K562 (cell line): ENCODE data around the gene GRAMD4. TPM values are rescaled to one million over a fixed set of nuclear protein-coding genes. Genes with fewer than 3 reads are reported as not detected.

Source experiments
- DIDO1 ChIP-seq: fragments of 450-650 bp; IDR thresholded peaks from 2 replicates; pipeline ENCODE4 v1.6.1; 2016; ENCODE audit warnings: low read depth, missing biosample characterization, missing genetic modification characterization
- EGR1 ChIP-seq: fragments of 450-650 bp; conservative IDR thresholded peaks from 2 replicates; pipeline ENCODE4 v1.6.1; 2017; ENCODE audit warnings: mild to moderate bottlenecking
- ERF ChIP-seq: fragments of 450-650 bp; formaldehyde crosslinking; IDR thresholded peaks from 2 replicates; pipeline ENCODE4 v1.4.0; 2020; ENCODE audit warnings: mild to moderate bottlenecking, mixed read lengths
- FIP1L1 ChIP-seq: fragments of 200-400 bp; formaldehyde crosslinking; IDR thresholded peaks from 2 replicates; pipeline ENCODE4 v1.6.1; 2018; ENCODE audit warnings: mild to moderate bottlenecking, low read depth, low read length; ENCODE audit not compliant: poor library complexity, severe bottlenecking
- IRF2 ChIP-seq: sonication (generic); formaldehyde crosslinking; IDR thresholded peaks from 2 replicates; pipeline ENCODE4 v1.8.1; 2022; ENCODE audit warnings: mild to moderate bottlenecking, missing genetic modification reagents
- JUN ChIP-seq, 2 experiments: sonication (generic) in 1 of 2; formaldehyde crosslinking in 1 of 2; IDR thresholded peaks; 2 replicates each; pipeline versions ENCODE4 v1.6.1 to v1.8.0; 2012 to 2022; ENCODE audit warnings: borderline replicate concordance in 2 of 2, mild to moderate bottlenecking in 2 of 2, improper control_type of control experiment in 1 of 2, low read depth in 1 of 2, low read length in 1 of 2, missing genetic modification reagents in 1 of 2
- KDM2B ChIP-seq: fragments of 250-450 bp; sonication (Bioruptor Pico); IDR thresholded peaks from 2 replicates; pipeline ENCODE4 v1.8.0; 2021; ENCODE audit warnings: mild to moderate bottlenecking, moderate library complexity
- LCOR ChIP-seq: sonication (generic); formaldehyde crosslinking; IDR thresholded peaks from 2 replicates; pipeline ENCODE4 v1.8.0; 2022; ENCODE audit warnings: mild to moderate bottlenecking, missing genetic modification reagents
- PCBP2 ChIP-seq: fragments of 200-400 bp; formaldehyde crosslinking; IDR thresholded peaks from 2 replicates; pipeline ENCODE4 v1.6.1; 2018; ENCODE audit warnings: low read length, low read depth, mild to moderate bottlenecking, moderate library complexity; ENCODE audit not compliant: poor library complexity, severe bottlenecking
- PHF8 ChIP-seq: fragments of 200-600 bp; sonication (generic); IDR thresholded peaks from 2 replicates; pipeline ENCODE4 v1.6.1; 2012; ENCODE audit warnings: mixed run types, mild to moderate bottlenecking, inconsistent platforms, low read length, moderate library complexity, borderline replicate concordance
- POLR2AphosphoS5 ChIP-seq: IDR thresholded peaks from 2 replicates; pipeline ENCODE4 v1.6.1; 2011; ENCODE audit warnings: mild to moderate bottlenecking, low read depth, low read length, moderate library complexity; ENCODE audit not compliant: control insufficient read depth, insufficient read depth
- RAD51 ChIP-seq: fragments of 450-650 bp; IDR thresholded peaks from 2 replicates; pipeline ENCODE4 v1.7.1; 2016; ENCODE audit warnings: low read depth, mild to moderate bottlenecking, borderline replicate concordance
- TAF9B ChIP-seq: fragments of 450-650 bp; IDR thresholded peaks from 2 replicates; pipeline ENCODE4 v1.6.1; 2018; ENCODE audit warnings: mild to moderate bottlenecking; ENCODE audit not compliant: partially characterized antibody
- TBL1XR1 ChIP-seq, 2 experiments: IDR thresholded peaks; 2 replicates each; pipeline ENCODE4 v1.6.1; 2012; ENCODE audit warnings: improper control_type of control experiment in 2 of 2, low read length in 2 of 2, mild to moderate bottlenecking in 1 of 2
- WHSC1 ChIP-seq: IDR thresholded peaks from one replicate; pipeline ENCODE4 v1.6.1; 2012; ENCODE audit warnings: low read length, control low read depth, inconsistent platforms
- YY1 ChIP-seq, 3 experiments: IDR thresholded peaks; 2 replicates each; pipeline ENCODE4 v1.6.1; 2011; ENCODE audit warnings: low read length in 2 of 3, mild to moderate bottlenecking in 2 of 3, moderate library complexity in 2 of 3, borderline replicate concordance in 1 of 3, control low read depth in 1 of 3, low read depth in 1 of 3; ENCODE audit not compliant: insufficient read depth in 3 of 3, insufficient replicate concordance in 2 of 3, control insufficient read depth in 1 of 3, insufficient read length in 1 of 3; ENCODE audit errors: extremely low read depth in 1 of 3
- ZZZ3 ChIP-seq: fragments of 450-650 bp; IDR thresholded peaks from 2 replicates; pipeline ENCODE4 v1.6.1; 2016; ENCODE audit warnings: antibody characterized with exemption, mild to moderate bottlenecking, moderate library complexity
- polyA plus RNA-seq, 8 experiments: library from polyadenylated mRNA; depleted of rRNA in 4 of 8; stranded (reverse) in 5 of 8; unstranded in 3 of 8; fragments of >200 nt; fragmentation: Nextera tagmentation in 2 of 8; fragmentation: Illumina TruSeq in 1 of 8; extraction: Ambion mirVana in 2 of 8; extraction: Trizol in 1 of 8; gene quantifications; 2 replicates each; pipeline versions ENCODE4 v1.2.1 to v1.2.3, GENCODE V29; 2011 to 2014; ENCODE audit warnings: inconsistent platforms in 1 of 8, missing spikeins in 1 of 8
- total RNA-seq, 7 experiments: library from RNA; depleted of rRNA in 6 of 7; stranded (reverse); fragments of >200 nt in 6 of 7; fragmentation: Illumina TruSeq in 2 of 7; extraction: Trizol in 2 of 7; gene quantifications; 2 replicates each; pipeline versions ENCODE4 v1.2.1 to v1.2.3, GENCODE V29; 2011 to 2021; ENCODE audit warnings: low replicate concordance in 1 of 7
- TF ChIP-seq, protein P1 (sequence below): fragments of 150-350 bp; conservative IDR thresholded peaks from 2 replicates; pipeline ENCODE4 v1.6.1; 2014; ENCODE audit warnings: low read length
- TF ChIP-seq, protein P2 (sequence below): sonication (generic); formaldehyde crosslinking; IDR thresholded peaks from 2 replicates; pipeline ENCODE4 v1.8.1; 2023; ENCODE audit warnings: mild to moderate bottlenecking, missing genetic modification reagents, moderate library complexity
- TF ChIP-seq, protein P3 (sequence below): fragments of 250-450 bp; sonication (Bioruptor Pico); IDR thresholded peaks from 2 replicates; pipeline ENCODE4 v1.4.0; 2020; ENCODE audit warnings: mild to moderate bottlenecking, moderate library complexity

GRAMD4 gene
- total and polyA plus RNA-seq, 9 of the 15 experiments (the other 6 are each of a cell fraction or from before 2014, with no cell fraction given) = 0.18 to 44.8 (median 18.6) TPM

DNA sequence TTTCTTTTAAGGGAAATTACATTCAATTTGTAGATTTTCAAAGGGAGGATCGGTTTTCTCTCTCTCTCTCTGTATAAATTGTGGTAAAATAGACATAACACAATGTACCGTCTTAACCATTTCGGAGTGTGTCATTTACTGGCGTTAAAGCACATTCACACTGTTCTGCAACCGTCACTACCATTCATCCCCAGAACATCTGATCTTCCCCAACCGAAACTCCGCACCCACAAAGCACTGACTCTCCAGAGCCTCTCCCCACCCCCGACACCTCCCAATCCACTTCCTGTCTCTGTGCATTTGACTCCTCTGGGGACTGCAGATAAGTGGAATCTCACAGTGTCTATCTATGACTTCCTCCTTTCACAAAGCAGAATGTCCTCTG lies 15.9 kb upstream of the GRAMD4 start (continued):
- TF ChIP-seq DIDO1 (tag) = no peak
- TF ChIP-seq, protein P1, sequence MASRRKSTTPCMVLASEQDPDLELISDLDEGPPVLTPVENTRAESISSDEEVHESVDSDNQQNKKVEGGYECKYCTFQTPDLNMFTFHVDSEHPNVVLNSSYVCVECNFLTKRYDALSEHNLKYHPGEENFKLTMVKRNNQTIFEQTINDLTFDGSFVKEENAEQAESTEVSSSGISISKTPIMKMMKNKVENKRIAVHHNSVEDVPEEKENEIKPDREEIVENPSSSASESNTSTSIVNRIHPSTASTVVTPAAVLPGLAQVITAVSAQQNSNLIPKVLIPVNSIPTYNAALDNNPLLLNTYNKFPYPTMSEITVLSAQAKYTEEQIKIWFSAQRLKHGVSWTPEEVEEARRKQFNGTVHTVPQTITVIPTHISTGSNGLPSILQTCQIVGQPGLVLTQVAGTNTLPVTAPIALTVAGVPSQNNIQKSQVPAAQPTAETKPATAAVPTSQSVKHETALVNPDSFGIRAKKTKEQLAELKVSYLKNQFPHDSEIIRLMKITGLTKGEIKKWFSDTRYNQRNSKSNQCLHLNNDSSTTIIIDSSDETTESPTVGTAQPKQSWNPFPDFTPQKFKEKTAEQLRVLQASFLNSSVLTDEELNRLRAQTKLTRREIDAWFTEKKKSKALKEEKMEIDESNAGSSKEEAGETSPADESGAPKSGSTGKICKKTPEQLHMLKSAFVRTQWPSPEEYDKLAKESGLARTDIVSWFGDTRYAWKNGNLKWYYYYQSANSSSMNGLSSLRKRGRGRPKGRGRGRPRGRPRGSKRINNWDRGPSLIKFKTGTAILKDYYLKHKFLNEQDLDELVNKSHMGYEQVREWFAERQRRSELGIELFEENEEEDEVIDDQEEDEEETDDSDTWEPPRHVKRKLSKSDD = no peak
- TF ChIP-seq EGR1 = peak; percentile 70
- TF ChIP-seq LCOR = no peak
- no peak for TF ChIP-seq PCBP2
- TF ChIP-seq, protein P2, sequence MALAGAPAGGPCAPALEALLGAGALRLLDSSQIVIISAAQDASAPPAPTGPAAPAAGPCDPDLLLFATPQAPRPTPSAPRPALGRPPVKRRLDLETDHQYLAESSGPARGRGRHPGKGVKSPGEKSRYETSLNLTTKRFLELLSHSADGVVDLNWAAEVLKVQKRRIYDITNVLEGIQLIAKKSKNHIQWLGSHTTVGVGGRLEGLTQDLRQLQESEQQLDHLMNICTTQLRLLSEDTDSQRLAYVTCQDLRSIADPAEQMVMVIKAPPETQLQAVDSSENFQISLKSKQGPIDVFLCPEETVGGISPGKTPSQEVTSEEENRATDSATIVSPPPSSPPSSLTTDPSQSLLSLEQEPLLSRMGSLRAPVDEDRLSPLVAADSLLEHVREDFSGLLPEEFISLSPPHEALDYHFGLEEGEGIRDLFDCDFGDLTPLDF (CRISPR knock-in tag) = no peak
- peak; percentile 58 for TF ChIP-seq TAF9B
- peak in 2 of 3 experiments; percentile 27 to 45 for TF ChIP-seq YY1 (IDR thresholded peaks at IDR 0.05; ENCODE audit: borderline replicate concordance in 1 of 3, control insufficient read depth in 1 of 3, extremely low read depth in 1 of 3, insufficient read depth in 3 of 3, insufficient read length in 1 of 3, insufficient replicate concordance in 2 of 3, low read depth in 1 of 3, low read length in 2 of 3)
- no peak for TF ChIP-seq FIP1L1
- TF ChIP-seq JUN (IDR thresholded peaks at IDR 0.05; ENCODE audit: borderline replicate concordance, low read depth, low read length) = no peak
- no peak for TF ChIP-seq JUN (CRISPR knock-in tag; IDR thresholded peaks at IDR 0.05; ENCODE audit: borderline replicate concordance)
- TF ChIP-seq KDM2B (CRISPR knock-in tag) = no peak
- TF ChIP-seq TBL1XR1 (IDR thresholded peaks at IDR 0.05; ENCODE audit: low read length in 2 of 2) = peak in 1 of 2 experiments; percentile 84; a peak in 2 of 4 replicates
- TF ChIP-seq ZZZ3 = no peak
- no peak for TF ChIP-seq RAD51
- TF ChIP-seq IRF2 = no peak
- TF ChIP-seq WHSC1 = no peak
- no peak for TF ChIP-seq ERF (CRISPR knock-in tag)
- peak; percentile 85 for TF ChIP-seq POLR2AphosphoS5
- TF ChIP-seq PHF8 = no peak
- TF ChIP-seq, protein P3, sequence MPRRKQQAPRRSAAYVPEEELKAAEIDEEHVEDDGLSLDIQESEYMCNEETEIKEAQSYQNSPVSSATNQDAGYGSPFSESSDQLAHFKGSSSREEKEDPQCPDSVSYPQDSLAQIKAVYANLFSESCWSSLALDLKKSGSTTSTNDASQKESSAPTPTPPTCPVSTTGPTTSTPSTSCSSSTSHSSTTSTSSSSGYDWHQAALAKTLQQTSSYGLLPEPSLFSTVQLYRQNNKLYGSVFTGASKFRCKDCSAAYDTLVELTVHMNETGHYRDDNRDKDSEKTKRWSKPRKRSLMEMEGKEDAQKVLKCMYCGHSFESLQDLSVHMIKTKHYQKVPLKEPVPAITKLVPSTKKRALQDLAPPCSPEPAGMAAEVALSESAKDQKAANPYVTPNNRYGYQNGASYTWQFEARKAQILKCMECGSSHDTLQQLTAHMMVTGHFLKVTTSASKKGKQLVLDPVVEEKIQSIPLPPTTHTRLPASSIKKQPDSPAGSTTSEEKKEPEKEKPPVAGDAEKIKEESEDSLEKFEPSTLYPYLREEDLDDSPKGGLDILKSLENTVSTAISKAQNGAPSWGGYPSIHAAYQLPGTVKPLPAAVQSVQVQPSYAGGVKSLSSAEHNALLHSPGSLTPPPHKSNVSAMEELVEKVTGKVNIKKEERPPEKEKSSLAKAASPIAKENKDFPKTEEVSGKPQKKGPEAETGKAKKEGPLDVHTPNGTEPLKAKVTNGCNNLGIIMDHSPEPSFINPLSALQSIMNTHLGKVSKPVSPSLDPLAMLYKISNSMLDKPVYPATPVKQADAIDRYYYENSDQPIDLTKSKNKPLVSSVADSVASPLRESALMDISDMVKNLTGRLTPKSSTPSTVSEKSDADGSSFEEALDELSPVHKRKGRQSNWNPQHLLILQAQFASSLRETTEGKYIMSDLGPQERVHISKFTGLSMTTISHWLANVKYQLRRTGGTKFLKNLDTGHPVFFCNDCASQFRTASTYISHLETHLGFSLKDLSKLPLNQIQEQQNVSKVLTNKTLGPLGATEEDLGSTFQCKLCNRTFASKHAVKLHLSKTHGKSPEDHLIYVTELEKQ = no peak
